ENCODE measurements around the gene ALG11.

Gene ALG11

GRCh38 chr13:51997186-51997585 lies 15.0 kb upstream of the ALG11 start:
- no peak for DNase-seq (ENCODE audit: low read depth, low spot score)

- no peak for DNase-seq (ENCODE audit: low read depth, low spot score)
Measured at GRCh38 chr13:51997641-51998330, 14.4 kb upstream of the ALG11 start.

GRCh38 chr13:51998723-51999509 lies 13.3 kb upstream of the ALG11 start:
- no peak for DNase-seq (ENCODE audit: low read depth, low spot score)

GRCh38 chr13:51999510-51999911 lies 12.7 kb upstream of the ALG11 start:
- no peak for DNase-seq (ENCODE audit: low read depth, low spot score)

DNA sequence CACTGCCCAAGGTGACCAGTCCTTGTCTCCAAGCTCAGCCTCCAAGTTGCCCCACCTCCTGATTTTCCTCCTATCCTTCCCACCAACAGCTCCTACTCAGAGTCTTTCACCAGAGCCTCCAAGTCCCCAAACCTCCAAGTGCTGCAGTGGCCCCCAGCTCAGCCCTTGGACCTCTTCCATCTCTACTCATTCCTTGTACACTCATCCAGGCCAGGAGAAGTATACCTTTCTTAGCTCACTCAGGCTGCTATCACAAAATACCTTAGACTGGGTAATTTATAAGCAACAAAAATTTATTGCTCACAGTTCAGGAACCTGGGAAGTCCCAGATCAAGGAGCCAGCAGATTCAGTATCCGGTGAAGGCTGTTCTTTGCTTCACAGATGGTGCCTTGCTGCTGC lies 12.3 kb upstream of the ALG11 start:
- DNase-seq (ENCODE audit: low read depth, low spot score) = no peak

GRCh38 chr13:52001120-52001731 lies 11.0 kb upstream of the ALG11 start:
- DNase-seq (ENCODE audit: low read depth, low spot score) = no peak

DNA sequence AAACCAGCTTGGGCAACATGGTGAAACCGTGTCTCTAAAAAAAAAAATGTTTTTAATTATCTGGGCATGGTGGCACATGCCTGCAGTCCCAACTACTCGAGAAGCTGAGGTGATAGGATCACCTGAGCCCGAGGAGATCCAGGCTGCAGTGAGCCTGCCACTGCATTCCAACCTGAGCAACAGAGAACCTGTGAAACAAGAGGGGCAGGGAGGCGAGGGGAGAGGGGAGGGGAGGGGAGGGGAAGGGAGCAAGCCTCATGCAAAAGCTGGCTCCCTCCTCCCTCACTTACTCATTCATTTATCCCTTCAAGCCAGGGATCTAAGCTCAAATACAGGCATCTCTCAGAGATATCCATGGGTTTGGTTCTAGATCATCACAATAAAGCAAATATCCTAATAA lies 9.8 kb upstream of the ALG11 start:
- no peak for DNase-seq (ENCODE audit: low read depth, low spot score)

DNA sequence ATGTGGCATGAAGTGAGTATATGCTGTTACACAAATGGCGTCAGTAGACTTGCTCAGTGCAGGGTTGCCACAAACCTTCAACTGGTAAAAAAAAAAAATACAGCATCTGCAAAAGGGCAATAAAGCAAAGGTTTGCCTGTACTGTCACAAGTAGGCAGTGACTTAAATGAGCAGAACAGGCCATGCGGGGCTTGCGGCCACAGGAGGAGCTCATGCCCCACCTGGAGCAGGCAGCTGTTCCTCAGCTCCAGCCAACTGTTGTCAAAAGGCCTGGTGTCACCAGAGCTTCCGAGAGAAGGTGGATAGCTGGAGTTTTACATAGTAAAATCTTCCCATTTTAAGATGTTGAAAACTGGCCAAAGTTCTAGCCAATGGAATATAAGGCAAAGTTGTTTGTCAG lies 8.7 kb upstream of the ALG11 start:
- no peak for DNase-seq (ENCODE audit: low read depth, low spot score)

DNA sequence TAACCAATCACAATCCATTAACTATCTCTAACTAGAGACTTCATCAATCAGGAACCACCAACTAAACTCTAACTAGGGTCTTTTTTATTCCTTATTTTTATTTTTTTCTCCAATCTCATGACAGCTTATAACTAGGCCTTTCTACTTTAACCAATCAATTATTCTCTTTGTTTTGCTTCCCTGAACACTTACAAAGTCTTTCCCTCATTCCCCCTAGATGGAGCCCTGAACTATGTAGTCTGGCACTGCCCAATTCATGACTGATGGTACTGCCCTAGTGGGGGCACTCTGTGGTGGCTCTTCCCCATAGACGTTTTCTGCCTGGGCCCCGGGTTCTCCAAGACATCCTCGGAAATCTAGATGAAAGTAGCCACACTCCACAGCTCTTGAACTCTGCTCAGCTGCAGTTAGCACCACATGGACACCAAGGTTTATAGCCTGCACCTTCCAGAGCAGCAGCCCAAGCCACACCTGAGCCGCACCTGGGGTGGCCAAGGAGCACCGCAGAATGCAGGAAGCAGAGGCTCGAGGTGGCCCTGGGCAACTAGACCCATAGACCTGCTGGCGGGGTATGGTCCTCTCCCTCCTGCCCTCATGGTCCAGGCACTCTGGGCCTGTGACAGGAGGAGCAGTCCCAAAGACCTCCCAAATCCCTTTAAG lies 7.6 kb upstream of the ALG11 start:
- DNase-seq (ENCODE audit: low read depth, low spot score) = no peak

DNA sequence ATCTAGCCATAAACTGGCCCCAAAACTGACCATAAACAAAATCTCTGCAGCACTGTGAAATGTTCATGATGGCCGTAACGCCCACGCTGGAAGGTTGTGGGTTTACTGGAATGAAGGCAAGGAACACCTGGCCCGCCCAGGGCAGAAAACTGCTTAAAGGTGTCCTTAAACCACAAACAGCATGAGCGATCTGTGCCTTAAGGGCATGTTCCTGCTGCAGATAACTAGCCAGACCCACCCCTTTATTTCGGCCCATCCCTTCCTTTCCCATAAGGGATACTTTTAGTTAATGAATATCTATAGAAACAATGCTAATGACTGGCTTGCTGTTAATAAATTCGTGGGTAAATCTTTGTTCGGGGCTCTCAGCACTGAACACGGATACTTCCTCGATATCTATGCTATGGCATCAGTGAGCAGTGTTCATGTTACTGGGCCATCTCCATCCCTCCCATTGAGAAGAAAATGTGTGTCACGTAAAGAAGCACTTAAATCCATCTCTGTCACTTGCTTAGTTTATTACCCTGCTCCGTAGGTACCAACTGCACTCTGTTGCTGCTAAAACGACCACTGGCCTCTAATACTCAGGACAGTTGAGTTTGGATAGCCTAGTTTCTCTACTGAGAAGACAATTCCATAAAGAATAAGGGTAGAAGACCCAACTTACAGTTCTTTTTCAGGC lies 6.2 kb upstream of the ALG11 start:
- no peak for DNase-seq (ENCODE audit: low read depth, low spot score)

DNA sequence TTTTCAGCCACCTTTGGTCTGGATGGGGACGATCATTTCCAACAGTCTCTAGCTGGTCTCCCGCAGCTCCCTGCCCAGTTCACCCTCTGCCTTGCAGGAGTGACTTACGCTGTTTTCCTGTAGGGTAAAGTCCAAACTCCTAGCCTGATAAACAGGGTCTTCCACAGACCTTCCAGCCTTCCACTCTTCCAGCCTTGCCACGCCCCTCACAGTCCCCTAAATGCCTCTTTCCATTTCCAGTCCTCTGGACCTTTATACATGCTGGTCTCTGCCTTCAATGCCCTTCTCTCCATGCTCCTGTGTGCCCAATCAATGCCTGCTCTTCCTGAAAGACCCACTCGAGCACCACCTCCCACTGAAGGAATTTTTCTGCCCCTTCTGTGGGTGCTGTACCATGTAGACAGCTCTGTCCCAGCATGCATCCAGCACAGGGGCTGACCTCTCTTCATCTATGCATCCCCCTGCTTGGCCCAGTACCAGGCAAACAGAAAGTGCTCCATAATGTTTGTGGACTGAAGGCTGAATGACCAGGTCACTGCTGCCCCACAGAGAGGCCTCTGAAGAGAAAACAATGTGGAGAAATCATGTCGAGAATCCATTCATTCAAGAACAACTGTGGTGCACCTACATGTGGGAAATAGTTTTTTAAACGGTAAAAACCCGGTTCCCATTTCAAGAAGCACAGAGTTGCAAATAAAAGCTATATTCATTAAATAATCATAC lies 5.5 kb upstream of the ALG11 start:
- no peak for DNase-seq (ENCODE audit: low read depth, low spot score)

- DNase-seq (ENCODE audit: low read depth, low spot score) = no peak
Measured at GRCh38 chr13:52009946-52010345, 2.3 kb upstream of the ALG11 start.

- no peak for DNase-seq (ENCODE audit: low read depth, low spot score)
Measured at GRCh38 chr13:52010890-52011631, 1.1 kb upstream of the ALG11 start, which contains the start of gene ATP7B. TSS of gene ATP7B (minus strand) at chr13:52011450. CDS start at chr13:52011337, 113 bp downstream.

DNA sequence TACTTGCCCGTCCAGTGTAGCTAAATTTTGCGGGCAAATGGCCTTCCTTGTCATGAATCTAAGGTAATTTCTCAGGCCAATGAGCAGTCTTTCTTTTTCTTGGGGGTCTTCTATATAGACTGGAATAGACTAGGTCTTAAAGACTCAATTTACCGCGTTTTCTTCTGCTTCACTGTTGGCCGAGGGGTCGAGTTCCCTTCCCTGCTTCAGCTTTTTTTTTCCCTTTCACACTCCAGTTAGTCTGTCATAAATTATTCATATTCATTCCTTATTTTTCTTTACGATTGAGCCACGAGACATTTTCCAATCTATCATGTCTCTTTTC lies 276 bp downstream of the ALG11 start:
- no peak for DNase-seq (ENCODE audit: low read depth, low spot score)

GRCh38 chr13:52016296-52016695 lies 4.1 kb downstream of the ALG11 start:
- DNase-seq (ENCODE audit: low read depth, low spot score) = no peak

GRCh38 chr13:52020191-52020590 lies 8.0 kb downstream of the ALG11 start:
- DNase-seq (ENCODE audit: low read depth, low spot score) = no peak

GRCh38 chr13:52022356-52022755 lies 10.2 kb downstream of the ALG11 start:
- DNase-seq (ENCODE audit: low read depth, low spot score) = no peak

GRCh38 chr13:52024481-52024880 lies 12.3 kb downstream of the ALG11 start, which contains the start of gene UTP14C:
TSS of gene UTP14C (plus strand) at chr13:52024691. CDS start at chr13:52028805, 4,114 bp downstream.
- no peak for DNase-seq (ENCODE audit: low read depth, low spot score)

- no peak for DNase-seq (ENCODE audit: low read depth, low spot score)
Measured at GRCh38 chr13:52025475-52026245, 13.5 kb downstream of the ALG11 start.

GRCh38 chr13:52026246-52026626 lies 14.0 kb downstream of the ALG11 start:
- no peak for DNase-seq (ENCODE audit: low read depth, low spot score)
